Hippocampal formation (tissue), 2 donors: ENCODE results near the gene CLIC4.
"Not testable (repeated sequence)": the region's sequence is repeated elsewhere in the genome, so short reads cannot be mapped to it uniquely, and the experiment has no call there.

Source experiments
- DNase-seq, 2 donors: peaks; one replicate each; lab custom pipeline; 2025; lab: John Stamatoyannopoulos, UW

Gene CLIC4

GRCh38 chr1:24745711-24746413 lies 615 bp downstream of the CLIC4 start:
- DNase-seq, result no peak

- no peak for DNase-seq
Measured at GRCh38 chr1:24748191-24749121, 3.2 kb downstream of the CLIC4 start.

DNA sequence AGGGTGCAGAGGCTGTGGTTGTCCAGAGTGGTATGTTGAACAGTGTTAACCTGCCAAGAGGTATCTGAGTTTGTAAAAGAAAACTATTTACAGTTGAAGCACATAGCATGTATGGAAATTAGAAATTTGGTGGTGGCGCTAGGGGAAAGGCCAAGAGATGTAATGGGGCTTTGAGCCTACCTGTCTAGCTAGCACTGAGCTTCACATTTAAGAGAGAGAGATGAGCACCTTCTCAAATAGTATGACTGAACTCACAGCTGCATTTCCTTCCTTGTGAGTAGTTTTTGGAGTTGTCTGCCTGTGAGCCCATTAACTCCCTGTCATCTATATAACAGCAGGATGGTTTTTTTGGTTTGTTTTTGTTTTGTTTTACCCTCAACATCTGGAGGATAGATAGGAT lies 4.0 kb downstream of the CLIC4 start:
- DNase-seq, result no peak

- no peak for DNase-seq
Measured at GRCh38 chr1:24749886-24750285, 4.6 kb downstream of the CLIC4 start.

DNA sequence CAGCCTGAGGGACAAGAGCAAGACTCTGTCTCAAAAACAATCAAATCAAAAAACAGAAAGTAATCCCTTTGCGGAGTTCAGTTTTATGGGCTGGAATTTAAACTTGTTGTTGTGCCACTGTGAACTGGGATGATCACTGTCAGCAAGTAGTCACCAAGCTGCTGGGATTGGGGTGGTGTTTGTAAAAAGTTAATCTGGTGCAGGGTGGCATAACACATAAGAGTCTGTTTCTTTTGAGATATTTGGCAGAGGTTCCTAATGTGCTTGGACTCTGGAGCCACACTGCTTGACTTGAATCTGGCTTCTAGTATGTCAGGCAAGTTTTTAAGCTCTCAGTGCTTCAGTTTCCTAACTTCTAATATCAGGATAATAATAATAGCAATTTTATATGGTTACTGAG lies 6.6 kb downstream of the CLIC4 start:
- DNase-seq, result no peak

- no peak for DNase-seq
Measured at GRCh38 chr1:24752305-24752704, 7.1 kb downstream of the CLIC4 start.

GRCh38 chr1:24754229-24754628 lies 9.0 kb downstream of the CLIC4 start:
- no peak for DNase-seq

DNA sequence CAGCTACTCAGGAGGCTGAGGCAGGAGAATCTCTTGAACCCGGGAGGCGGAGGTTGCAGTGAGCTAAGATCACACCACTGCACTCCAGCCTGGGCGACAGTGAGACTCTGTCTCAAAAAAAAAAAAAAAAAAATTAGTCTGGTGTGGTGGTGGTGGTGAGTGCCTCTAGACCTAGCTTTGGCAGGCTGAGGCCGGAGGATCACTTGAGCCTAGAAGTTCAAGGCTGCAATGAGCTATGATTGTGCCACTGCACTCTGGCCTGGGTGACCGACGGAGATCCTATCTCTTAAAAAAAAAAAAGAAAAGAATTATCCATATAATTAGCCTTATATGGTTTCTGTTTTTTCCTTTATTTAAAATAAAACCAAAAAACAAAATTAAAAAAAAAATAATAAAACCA lies 10.1 kb downstream of the CLIC4 start:
- not testable (repeated sequence) for DNase-seq

- DNase-seq, result no peak
Measured at GRCh38 chr1:24756395-24756794, 11.1 kb downstream of the CLIC4 start.

DNA sequence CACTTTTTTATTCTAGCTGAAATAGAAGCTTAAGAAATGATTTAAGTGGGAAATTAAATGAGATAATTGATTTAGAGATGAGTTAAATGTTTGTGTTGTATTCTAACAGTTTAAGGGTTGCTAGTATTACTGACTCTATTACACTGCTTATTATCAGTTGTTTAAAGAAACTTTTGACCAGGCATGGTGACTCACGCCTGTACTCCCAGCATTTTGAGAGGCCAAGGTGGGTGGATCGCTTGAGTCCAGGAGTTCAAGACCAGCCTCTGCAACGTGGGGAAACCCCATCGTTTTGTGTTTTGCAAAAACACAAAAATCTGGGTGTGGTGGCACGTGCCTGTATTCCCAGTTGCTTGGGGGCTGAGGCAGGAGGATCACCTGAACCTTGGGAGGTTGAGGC lies 14.2 kb downstream of the CLIC4 start:
- DNase-seq, result no peak

DNA sequence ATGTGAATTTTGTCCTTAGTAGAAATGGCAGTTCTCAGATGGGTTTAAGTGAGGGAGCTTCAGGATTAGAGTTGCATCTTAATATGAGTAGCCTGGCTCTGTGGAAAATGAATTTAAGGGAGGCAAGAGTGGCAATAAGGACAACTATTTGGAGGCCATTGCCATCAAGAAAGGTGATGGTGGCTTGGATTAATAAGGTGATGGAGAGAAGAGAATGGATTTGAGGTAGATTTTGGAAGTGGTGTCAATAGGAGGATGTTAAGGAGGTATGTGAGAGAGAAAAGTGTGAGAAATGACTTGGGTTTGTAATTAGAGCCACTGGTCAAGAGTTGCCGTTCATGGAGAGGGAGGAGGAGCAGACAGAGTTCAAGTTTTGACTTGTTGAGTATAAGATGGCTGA lies 16.3 kb downstream of the CLIC4 start:
- DNase-seq, result no peak

DNA sequence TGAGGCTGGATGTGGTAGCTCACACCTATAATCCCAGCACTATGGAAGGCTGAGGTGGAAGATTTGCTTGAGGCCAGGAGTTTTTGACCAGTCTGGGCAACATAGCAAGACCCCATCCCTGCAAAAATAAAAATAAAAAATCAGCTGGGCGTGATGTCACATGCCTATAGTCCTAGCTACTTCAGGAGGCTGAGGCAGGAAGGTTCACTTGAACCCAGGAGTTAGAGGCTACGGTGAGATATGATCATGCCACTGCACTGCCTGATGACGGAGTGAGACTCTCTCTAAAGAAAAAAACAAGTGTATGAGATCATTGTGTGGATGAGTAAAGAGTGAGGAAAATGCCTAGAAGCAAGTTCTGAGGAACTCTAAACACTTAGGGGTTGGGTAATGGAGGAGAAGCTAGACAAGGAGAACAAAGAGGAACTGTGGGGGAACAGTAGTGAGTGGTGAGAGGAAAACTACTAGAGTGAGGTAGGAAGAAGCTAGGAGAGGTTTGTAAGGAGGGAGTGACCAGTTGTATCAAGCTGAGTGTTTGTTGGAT lies 17.0 kb downstream of the CLIC4 start:
- DNase-seq, result no peak

DNA sequence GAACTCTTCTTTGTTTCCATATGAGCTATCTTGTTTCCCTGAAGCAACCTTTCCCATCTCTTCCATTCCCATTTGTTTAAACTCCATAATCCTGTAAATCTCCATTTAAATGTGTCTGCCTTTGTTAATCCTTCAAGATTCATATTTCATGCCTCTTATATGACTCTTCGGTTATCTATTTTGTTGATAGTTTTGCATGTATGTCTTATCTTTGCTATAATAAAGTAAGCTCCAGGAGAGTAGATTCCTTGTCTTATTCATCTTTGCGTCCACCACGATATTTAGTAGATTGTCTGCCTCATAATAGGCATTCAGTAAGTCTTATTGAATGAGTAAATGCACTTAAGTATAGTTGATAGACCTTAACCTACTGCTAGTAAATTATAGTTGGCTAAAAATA lies 18.4 kb downstream of the CLIC4 start:
- DNase-seq, result no peak

- DNase-seq, result no peak
Measured at GRCh38 chr1:24764439-24764838, 19.2 kb downstream of the CLIC4 start.

GRCh38 chr1:24764848-24765247 lies 19.6 kb downstream of the CLIC4 start:
- DNase-seq, result no peak

DNA sequence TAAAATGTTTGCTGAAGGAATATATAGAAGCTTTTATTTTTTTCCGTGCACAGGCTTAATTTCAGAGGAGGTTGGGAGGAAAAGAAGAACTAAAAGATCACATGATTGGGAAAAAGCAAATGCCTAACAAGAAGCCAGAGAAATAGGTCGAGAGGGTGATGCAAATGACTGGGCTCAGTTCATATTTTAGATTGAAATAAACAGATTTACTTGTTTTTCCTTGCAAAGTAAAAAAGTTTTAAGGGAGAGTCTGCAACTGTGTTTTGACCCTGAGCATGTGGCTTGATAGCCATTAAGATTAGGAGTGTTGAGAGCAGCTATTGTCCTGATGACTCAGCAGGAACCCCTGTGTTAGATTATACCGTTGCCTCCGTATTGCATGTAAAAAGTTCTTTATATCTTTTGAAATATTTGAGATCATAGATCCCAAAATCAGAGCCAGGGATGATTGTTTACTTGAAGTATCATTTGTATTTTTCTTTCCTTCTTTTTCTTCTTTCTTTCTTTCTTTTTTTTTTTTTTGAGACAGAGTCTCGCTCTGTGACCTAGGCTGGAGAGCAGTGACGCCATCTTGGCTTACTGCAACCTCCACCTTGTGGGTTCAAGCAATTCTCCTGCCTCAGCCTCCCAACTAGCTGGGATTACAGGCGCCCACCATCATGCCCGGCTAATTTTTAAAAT lies 20.2 kb downstream of the CLIC4 start:
- DNase-seq, result no peak

DNA sequence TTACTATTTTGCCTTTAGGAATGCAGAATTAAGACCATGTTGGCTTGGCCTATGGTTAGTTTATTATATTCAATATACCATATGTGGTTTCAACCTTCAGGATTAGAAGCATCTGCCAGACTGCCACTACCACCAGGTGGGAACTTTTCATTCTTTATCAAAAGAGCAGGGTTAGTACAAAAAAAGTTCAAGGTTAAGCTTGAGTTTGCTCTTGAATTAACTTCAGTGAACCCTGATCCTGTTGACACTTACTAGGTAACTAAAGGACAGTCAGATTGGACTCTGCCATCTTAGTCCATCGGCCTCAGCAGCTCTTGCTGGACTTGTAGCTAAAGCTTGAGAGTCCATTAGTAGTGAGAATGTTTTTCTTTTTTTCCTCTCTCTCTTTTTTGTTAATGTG lies 22.1 kb downstream of the CLIC4 start:
- DNase-seq, result no peak

DNA sequence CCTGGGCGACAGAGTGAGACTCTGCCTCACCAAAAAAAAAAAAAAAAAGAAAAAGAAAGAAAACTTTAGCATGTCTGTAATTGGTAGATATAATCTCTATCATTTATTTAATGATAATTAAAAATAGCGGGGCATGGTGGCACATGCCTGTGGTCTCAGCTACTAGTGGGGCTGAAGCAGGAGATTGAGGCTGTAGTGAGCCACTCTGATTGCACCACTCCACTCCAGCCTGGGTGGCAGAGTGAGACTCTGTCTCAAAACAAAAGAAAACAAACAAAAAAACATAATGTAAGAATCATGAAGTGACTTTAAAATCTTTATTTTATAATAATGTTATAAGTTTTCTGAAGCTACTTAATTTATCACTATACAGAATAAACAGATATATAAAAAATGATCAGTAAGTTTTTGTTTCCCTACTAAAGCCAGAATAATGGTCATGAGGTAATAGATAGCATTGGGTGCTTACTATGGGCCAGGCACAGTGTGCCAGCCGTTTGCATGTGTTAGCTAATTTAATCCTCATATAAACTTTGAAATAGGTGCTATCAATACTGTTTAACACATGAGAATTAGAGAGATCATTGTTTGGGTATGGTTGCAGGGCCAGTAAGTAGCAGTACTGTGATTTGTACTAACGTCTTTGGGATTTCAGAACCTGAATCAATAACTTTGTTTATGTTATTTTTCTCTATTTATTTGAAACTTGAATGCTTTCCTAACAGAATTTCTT lies 23.8 kb downstream of the CLIC4 start:
- no peak for DNase-seq

DNA sequence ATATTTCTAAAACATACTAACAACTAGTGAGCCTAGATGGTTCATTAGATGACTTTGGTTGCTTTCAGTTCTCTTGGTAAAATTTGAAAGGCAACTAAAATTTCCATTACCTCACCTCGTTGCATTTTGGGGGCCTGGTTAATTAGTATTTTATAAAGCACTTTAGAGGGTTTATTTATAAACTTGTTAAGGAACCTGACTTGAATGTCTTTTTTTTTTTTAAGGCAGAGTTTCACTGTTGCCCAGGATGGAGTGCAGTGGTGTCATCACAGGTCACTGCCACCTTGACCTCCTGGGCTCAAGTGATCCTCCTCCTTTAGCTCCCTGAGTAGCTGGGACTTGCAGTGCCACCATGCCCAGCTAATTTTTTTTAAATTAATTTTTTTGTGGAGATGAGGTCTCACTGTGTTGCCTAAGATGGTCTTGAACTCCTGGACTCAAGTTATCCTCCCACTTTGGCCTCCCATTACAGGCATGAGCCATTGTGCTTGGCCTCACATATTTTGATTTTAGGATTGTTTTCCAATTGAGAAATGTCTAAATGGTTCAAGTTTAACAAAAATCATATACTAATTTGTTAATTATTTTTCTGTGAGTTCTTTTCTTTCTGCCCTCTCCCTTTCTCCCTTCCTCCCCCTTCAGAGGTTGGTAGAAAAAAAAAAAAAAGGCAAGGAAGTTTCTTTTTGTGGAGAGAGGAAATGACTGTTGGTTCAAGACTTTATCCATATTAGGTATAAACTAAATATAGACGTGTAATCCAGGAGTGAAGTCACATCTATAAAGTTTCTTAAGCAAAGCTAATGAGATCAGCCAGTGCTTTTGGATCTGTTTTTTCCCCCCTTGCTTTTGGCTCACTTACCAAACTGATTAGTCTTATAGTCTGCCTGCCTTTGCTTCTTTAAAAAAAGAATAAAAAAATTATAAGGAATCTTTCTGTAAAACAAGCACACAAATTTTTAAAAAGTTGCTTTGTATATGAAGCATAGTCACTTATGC lies 24.7 kb downstream of the CLIC4 start:
- DNase-seq, result no peak

GRCh38 chr1:24770881-24771280 lies 25.6 kb downstream of the CLIC4 start:
- DNase-seq, result no peak
